SW480 (cell line): ENCODE results near the gene C5orf63.
A peak's percentile ranks its signal among the peaks of the same experiment; 100 is the strongest.
"Not testable (repeated sequence)": the region's sequence is repeated elsewhere in the genome, so short reads cannot be mapped to it uniquely, and the experiment has no call there.

ENCODE experiments used
- DNase-seq: peaks from one replicate; pipeline ENCODE4 v3.0.0-alpha.2; 2016; ENCODE audit warnings: low spot score

The C5orf63 gene

DNA sequence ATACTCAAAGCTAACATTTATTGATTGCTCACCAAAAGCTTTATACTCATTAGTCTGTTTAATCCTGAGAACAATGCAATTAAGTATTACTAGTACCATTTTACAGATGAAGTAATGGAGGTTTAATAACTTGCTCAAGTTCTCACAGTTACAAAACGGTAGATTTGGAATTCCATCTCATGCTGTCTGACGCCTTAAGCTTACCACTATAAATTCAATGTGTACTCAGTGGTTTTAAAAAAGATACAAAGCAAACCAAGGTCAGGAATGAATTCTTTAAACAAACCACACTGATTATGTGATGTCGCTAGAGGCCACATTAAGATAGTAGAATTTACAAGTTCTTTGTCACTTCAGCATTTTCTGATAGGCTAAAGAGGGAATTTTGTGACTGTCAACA, 1.2 kb upstream of the C5orf63 start:
- no peak for DNase-seq

DNA sequence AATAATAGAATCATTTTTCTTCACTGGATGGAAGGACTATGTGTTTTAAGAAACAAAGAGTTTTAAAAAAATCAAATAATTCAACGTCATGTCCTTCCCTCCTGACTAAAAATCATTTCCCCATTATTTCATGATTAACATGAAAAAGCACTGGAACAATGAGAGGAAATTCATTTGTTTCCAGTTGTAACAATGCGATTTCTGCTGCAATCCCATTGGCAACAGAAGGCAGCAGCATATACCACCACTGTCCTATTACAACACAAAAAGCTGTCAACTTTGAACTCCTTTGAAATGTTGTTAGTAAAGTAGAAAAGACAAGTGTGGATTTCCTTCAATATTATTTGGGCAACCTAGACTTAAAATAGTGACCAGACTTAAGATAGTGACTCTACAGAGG, 3.1 kb downstream of the C5orf63 start:
- DNase-seq, result no peak

DNA sequence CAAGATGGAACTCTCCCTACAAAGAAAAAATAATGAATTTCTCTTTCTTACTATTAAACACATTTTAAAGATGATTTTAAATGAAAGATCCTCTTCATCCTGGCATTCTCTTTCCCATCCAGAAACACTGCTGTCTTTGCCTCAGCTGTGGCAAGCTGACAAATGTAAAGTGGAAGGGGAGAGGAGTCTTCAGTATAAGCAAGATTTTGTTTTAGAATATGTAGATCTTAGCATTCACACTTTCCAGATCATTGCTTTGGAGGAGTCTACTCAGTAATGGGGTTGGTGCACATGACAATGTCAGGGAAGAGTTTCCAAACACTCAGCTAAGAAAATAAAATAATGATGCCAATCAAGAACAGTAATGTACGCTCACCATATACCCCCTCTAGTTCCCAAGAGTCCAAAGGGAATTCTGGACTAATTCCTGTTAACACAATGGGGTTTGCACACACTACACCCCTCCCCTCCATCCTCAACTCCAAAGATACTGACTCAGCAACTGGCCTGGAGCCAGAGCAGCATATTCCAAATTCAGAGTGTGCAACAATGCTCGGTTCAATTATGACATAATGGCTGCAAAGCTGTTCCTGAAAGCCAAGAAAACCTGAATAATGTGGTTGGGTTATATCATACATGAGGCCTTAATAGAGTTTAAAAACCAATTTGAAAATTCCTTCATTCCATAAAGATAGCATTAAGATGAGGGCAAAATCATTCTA, 4.6 kb downstream of the C5orf63 start:
- no peak for DNase-seq

DNA sequence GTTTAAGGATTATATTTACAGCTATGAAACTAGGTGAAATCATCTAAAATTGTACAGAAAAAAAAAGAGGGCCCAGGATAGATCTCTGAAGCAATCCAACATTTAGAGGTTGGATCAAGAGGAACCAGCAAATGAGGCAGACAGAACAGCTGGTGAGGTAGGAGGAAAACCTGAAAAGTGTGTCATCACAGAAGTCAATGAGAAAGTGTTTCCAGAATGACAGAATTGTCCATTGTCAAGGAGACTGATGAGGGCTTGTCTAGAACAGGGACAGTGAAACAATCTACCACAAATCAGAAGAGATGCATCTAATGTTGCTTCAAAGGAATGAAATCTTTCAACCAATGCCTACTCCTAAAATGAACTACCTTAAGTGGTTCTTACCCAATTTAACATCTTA, 6.6 kb downstream of the C5orf63 start:
- no peak for DNase-seq

DNA sequence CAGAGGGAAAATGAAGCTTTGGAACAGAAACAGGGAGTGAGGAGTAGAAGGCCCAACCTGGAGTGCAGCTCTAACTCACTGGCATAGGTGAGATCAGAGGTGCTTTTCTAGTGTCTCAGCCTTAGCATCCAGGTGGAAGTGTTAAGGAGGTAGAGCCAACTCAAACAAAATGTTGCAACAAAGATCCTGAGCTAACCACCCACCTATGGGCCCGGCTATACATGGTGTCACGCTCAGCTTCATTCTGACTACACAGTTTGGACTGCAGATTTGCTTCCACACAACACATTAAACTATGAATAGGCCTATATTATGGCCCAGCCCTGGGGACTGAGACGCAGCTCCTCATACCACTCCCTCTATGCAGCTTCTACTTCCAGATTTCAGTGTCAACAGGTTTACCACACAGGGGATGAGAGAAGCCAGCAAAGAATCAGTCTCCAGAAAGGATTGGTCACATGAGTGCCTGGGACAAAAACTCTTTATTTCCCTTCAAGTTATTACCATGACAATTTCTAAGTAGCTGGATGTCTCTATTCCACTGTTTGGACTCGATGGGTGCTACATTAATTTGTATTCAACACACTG, 9.0 kb downstream of the C5orf63 start:
- DNase-seq, result no peak

DNA sequence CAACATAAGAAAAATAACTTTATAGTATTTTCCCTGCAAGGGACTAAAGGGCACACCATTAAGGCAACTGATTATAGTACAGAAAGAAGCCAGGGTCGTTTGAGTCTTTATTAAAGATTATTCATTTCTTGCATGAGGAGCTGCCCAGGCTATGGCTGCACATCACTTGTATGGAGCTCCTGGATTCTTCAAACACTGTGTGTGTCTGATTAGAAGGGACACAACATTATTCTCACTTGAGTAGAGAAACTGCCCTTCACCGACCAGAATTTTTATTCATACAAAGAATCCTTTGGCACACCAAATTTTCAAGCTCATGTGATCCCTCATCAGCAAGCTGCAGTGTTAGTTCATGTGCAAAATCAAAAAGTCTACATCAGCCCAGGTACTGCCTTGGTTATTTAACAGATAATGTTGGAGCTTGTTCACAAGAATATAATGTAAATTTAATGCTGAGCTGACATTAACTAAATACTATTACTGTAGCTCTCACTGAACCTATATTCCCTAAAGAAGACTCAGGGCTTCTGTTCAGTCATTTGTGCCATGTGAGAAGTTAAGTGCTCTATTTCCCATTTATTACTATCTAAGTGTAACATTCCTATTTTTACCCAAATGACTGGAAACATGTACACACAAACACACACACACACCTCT, 9.9 kb downstream of the C5orf63 start:
- DNase-seq, result no peak

DNA sequence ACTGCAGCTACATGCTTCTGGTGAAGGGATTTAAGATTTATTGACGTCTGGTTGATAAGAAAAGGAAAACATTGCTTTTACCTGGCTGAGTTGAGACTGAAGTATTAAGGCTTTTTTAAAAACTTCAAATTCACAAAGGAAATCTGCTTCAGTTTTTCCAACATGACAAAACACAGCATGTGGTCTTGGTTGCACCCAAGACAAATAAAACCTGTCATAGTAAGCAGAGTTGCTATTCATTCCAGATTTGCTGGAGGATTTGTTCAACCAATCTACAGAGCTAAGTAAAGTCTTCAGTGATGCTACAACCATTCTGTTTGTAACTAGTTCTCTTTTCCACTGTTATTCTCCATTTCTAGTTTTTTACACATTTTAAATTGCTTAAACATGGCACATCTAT, 11.3 kb downstream of the C5orf63 start:
- DNase-seq, result no peak

DNA sequence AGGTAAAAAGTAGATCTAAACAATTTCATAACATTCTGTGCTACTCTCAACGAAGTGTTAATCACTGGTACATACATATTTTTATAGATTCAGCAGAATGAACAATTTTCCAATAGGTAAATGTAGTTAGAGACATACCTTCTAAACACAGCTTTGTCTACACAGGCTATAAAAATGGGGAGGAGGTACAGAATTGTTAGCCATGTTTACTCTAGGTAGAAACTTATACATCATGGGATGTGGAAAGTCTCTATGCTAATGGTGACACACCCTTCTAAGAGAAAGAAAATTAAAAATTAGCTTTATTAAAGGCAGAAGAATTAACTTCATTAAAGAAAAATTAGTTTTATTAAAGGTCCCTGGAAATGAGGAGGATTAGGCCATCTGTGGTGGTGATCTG, 11.8 kb downstream of the C5orf63 start:
- DNase-seq, result no peak

DNA sequence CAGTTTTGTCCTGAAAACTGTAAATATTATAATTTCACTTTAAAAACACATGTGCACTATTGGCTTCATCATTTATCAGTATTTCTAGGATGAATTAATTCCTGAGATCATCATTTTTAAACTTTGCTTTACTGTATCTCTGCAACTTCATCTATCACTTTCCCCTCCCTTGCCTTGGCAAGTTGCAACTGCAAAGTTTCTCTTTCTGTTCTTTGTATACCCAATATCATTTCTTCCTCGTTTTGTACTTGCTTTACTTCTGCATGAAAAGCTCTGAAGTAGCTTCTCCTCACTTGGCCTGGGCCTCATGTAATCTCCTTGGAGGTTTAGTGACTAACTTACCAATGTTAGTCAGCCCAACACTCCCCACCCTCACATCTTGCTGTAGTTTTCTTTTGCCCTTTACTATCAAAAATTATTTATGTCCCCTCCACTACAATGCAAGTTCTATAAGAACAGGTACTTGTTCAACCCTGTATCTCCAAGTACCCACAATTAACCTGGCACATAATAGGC, 12.8 kb downstream of the C5orf63 start:
- DNase-seq, result no peak

DNA sequence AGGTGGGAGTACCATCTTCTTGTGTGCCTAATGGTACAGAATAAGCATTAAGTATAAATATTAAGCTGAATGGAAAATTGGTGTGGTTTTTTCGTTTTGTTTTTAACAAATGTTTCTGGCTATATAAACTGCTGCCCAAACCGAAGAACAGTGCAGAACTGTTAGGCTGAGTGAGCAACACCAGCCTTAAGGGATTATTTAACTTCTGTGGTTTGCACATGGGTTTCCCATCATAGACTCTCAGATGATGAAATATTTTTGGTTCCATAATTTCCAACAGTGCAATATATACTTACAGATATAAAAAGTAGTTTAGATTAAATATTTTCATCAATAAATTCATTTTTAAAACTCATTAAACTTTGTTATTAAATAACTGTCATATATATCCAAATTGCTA, 16.4 kb downstream of the C5orf63 start:
- no peak for DNase-seq

DNA sequence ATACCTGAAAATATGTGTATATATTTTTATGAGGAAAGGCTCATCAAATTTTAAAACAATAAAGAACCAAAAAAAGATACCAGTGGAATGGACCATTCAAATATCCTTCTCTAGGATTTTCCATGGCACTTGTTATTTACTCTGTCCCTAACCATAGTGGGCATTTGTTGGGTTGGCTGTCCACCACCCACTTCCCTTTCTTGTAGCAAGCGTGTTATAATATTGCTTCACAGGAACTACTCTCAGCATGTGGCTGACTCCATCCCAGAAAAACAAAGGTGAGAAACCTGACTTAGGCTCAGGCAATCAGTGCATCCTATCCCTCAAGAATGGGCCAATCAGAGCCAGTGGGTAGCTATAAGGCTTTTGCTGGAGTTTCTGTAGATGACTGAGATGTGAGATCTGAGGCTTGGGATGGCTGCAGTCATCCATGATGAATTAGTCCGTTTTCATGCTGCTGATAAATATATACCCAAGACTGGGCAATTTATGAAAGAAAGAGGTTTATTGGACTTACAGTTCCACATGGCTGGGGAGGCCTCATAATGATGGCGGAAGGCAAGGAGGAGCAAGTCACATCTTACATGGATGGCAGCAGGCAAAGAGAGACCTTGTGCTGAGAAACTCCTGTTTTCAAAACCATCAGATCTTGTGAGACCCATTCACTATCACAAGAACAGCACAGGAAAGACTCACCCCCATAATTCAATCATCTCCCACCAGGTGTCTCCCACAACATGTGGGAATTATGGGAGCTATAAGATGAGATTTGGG, 17.2 kb downstream of the C5orf63 start:
- DNase-seq, result no peak

DNA sequence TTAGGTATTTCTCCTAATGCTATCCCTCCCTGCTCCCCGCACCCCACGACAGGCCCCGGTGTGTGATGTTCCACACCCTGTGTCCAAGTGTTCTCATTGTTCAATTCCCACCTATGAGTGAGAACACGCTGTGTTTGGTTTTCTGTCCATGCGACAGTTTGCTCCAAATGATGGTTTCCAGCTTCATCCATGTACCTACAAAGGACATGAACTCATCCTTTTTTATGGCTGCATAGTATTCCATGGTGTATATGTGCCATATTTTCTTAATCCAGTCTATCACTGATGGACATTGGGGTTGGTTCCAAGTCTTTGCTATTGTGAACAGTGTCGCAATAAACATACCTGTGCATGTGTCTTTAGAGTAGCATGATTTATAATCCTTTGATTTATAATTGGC, 19.8 kb downstream of the C5orf63 start:
- DNase-seq, result not testable (repeated sequence)

DNA sequence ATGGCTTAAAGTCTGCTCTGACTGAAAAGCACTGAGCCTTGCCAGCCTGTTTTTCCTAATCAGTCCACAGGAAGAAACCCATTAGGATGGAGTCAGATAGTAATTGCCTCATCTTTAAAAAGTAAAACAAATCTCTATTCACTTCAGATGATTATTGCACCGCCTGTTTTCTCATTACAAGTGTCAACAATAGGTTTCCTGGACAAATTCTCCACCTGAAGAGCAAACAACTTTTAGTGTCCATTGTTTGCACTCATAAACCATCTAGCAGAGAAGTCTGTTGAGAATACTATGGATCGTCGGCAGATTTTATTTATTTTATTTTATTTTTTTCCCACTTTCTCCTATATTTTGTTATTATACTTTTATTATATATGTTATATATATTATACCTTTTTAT, 20.3 kb downstream of the C5orf63 start:
- DNase-seq, result no peak

DNA sequence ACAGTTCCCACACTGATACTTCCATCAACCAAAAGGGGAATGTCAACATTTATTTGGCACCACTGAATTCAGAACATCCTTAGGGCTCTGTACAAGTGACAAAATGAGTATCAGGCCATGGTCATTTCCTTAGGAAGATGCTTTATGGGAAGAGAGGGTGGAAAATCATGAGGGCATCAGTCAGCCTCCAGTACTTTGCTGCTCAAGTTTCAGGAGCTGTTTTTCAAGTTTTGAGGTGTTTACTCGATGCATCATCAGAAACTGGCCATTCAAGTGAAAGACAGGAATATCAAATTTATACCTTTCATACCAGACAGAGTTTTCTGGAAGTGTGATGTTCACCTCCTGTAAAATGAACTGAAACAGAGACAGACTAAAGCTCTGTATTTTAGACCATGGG, 21.7 kb downstream of the C5orf63 start:
- DNase-seq, result no peak

DNA sequence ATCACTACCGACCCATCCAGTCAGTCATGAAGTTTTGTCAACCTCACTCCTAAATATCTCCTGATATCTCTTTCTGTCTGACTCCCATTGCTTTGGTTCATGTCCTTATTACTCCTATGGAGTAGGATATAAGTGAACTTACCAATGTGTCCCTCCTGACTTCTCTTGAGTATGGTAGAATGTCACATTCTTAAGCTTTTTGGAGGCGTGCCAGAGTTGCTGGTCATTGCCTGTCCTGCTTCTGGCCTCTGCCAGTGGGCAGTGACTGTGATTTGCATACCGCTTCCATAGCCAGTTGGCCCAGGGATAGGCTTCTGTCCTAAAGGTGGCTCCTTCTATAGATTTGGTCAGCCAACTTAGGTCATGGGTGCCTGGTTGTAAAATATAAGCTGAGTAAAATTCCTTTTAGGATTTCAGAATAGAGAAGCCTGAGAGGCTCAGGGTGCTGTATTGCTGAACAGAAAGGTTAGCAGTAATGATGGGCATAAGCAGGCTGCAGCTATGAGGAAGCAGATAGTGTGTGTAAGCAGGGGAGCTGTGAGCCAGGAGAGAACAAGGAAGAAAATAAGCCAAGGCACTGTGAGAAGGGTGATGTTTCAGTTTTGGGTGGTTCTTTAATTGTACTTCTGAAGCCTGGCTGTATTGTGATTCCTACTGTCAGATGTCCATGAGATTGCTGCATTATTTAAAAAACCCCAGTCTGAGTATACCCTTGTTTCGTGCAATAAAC, 26.8 kb downstream of the C5orf63 start:
- no peak for DNase-seq

DNA sequence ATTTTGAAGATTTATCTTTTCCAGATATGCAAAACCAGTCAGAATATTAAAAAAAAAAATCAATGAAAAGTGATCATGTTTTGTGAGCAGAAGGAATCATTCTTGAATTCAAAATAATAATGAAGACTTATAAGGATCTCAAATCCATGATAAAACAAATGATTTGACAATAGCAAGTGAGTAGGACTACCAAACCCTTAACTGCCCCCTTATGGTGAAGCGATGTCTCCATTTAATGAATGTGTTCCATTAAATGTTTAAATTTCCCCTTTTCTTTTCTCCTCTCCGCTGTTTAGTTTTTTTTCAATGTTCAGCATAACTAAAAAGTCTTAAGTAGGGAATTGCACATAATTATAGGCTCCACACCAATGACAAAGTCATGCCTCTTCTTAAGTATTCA, 30.7 kb downstream of the C5orf63 start:
- no peak for DNase-seq

DNA sequence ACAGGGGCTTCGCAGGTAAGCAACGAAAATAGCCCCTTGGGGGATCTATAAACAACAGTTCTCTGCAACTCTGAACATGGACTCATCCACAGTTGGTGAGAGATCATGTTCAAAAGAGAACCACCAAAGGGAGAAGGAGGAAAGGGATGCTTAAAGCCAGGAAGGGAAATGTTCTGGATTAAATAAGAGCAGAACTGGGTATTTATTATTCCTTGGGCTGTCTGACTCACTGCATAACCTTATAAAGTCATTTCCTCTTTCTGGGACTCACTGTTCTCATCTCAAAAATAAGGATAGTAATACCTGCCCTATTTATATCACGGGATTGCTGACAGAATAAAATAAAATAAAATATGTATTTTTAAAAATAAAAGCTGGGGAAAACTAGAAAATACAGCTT, 31.7 kb downstream of the C5orf63 start:
- no peak for DNase-seq

DNA sequence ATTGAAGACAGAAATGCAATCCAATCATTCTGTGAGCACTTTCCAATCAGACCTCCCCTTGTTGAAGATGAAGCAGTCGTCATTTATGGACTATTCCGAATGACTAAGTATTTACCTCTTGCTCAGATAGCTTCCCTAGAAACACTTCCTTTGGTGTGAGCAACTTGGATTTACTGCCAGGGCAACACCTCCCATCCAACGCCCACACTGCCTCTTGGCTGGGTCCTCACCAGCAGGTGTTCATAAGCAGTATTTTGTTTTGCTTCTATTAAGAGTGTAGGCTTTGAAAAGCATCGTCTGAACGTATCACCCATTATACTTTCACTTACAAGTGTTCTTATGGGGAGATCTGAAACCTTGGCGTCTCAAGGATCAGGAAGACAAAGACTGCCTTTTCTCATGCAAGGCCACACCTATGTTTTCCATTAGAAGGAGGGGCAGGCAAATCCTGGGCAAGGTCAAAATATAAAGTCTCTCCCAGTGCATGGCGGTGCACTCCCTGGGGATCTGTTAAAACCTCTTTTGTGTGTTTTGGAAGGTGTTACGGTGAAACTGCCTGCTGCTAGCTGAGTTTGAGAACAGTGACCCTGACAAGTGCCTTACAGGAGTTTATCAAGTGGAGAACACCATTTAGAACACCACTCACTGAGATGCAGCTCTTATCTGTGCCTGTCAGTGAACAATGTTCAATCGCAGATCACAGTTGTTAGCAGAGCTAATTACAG, 32.3 kb downstream of the C5orf63 start:
- peak; percentile 64 for DNase-seq

DNA sequence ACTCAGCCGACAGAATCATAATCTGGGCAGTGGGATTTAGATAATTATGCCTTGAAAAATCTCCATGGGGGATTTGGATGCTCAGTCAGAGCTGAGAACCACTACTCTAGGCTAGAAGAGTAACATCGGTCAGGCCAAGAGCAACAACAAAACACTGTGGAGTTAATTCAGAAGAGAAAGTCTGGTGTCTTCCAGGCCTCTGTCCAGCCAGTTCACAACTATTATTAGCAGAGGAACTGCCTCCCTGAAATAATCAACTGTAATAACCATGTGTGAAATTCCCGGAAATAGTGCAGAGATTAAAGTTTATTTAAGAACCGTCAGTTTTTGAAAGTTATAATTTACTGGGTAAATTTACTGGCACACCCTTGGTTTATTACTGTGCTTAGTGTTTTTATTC, 34.8 kb downstream of the C5orf63 start:
- no peak for DNase-seq

DNA sequence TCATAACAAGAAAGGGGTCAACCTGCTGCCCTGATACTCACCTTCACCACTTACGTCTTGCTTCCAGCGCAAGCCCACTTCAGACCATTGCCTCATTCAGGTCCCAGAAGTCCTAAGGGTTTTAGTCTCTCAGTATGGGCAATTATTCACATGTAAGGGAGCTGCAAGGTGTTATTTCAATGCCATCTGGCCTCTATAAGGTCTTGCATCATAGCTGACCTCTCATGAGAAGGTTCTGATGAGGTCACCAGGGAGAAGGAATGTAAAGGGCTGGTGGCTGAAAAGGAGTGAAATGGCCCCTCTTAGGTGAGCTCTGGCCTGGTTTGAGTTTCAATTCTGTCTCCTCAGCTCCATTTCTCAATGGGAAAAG, 41.5 kb downstream of the C5orf63 start:
- DNase-seq, result no peak

DNA sequence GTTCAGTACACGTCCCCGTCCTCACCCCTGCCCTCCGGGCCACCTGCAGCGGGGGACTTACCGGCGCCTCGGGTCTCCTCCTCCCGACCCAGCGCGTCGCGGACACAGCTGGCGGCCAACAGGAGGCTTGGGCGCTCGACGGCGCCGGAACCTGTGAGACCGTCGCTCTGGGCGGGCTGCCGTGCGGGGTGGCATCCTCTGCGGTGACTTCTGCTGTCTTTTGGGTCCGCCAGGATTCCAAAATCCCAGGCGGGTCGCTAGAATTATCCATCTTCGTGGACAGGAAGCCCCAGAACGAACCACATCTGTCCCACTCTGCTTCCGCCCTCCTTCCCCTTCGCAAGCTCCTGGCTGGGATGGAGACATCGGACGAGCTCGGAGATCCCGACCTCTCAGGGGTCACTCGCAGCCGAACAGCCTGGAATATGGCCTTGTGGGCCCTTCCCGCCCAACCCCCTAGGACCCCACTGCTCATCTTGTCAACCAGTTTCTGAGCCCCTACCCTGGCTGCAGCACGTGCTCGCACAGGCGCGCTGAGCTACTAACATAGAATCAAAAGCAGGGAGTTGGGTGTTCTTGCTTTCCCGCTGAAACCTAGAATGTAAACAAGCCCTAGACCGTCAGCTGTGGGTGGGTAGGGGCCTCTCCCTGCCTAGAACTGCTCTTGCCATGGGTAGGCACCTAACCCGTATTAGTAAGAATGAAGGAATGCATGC, 42.0 kb downstream of the C5orf63 start:
- no peak for DNase-seq
